HCT116 (cell line): ENCODE measurements around the gene PRKCZ. TPM values are rescaled to one million over a fixed set of nuclear protein-coding genes. Genes with fewer than 3 reads are reported as not detected.

ENCODE experiments used
- ATAC-seq: fragments of 200-7000 bp; cut with Tn5 transposase; 2 replicates; pipeline ENCODE4 v1.9.1; 2020; ENCODE audit warnings: mild to moderate bottlenecking, moderate library complexity
- BruUV-seq: library from RNA; stranded (reverse); fragments of 400-500 nt; replicated peaks from 2 replicates; lab custom pipeline; 2021; lab: Mats Ljungman, UMichigan
- CTCF ChIA-PET: fragments of 300-600 bp; sonication (Branson Sonifier 250); formaldehyde crosslinking; loops from one replicate; lab custom pipeline; 2021; ENCODE audit warnings: antibody characterized with exemption; lab: Charles Lee
- POLR2A ChIA-PET: fragments of 300-600, 350-600 bp; sonication (Branson Sonifier 250); formaldehyde crosslinking; loops from one replicate; lab custom pipeline; 2021; ENCODE audit warnings: antibody characterized with exemption; lab: Charles Lee
- RAD21 ChIA-PET, 2 experiments: fragments of 300-600 bp; sonication (Branson Sonifier 250); formaldehyde crosslinking; loops; one replicate each; lab custom pipeline; 2023; ENCODE audit warnings: low total read pairs in 2 of 2; ENCODE audit not compliant: uncharacterized antibody in 2 of 2, unreplicated experiment in 2 of 2, low non-redundant PET in 1 of 2; lab: Charles Lee
- DNase-seq: peaks from one replicate; pipeline ENCODE4 v3.0.0-alpha.2; 2010; ENCODE audit warnings: low read depth, low spot score
- H2AFZ ChIP-seq: fragments of 200-600 bp; shearing (Covaris generic), sonication (generic); 2 replicates; pipeline ENCODE4 v1.6.1; 2017; ENCODE audit warnings: low read depth, mixed run types, mixed read lengths, antibody characterized with exemption, low read length; ENCODE audit not compliant: poor library complexity, severe bottlenecking
- H3K27ac ChIP-seq: 2 replicates; pipeline ENCODE4 v1.5.1; 2012; ENCODE audit warnings: low read depth, low read length
- H3K27me3 ChIP-seq: fragments of 200-600 bp; sonication (generic); 2 replicates; pipeline ENCODE4 v1.6.1; 2016; ENCODE audit warnings: mixed run types, low read length, mixed read lengths; ENCODE audit not compliant: insufficient read depth
- H3K36me3 ChIP-seq, 2 experiments: fragments of 200-500 bp in 1 of 2; fragments of 200-600 bp in 1 of 2; sonication (Bioruptor generic) in 1 of 2; sonication (generic) in 1 of 2; 2 replicates each; pipeline versions ENCODE4 v1.5.1 to v1.6.1; 2014 to 2016; ENCODE audit warnings: low read length in 2 of 2, inconsistent platforms in 1 of 2, mixed read lengths in 1 of 2, mixed run types in 1 of 2; ENCODE audit not compliant: insufficient read depth in 2 of 2, control insufficient read depth in 1 of 2
- H3K4me1 ChIP-seq, 2 experiments: fragments of 200-600 bp in 1 of 2; sonication (generic) in 1 of 2; 2 replicates each; pipeline versions ENCODE4 v1.5.1 to v1.6.1; 2012 to 2017; ENCODE audit warnings: low read length in 2 of 2, inconsistent platforms in 1 of 2, mild to moderate bottlenecking in 1 of 2, mixed read lengths in 1 of 2, mixed run types in 1 of 2, moderate library complexity in 1 of 2; ENCODE audit not compliant: insufficient read depth in 2 of 2, control insufficient read depth in 1 of 2
- H3K4me2 ChIP-seq: fragments of 200-600 bp; sonication (generic); 2 replicates; pipeline ENCODE4 v1.6.1; 2017; ENCODE audit warnings: mixed run types, low read length, mixed read lengths
- H3K4me3 ChIP-seq, 2 experiments: fragments of 200-600 bp in 1 of 2; sonication (generic) in 1 of 2; replicated peaks in 1 of 2; 2 replicates each; pipeline ENCODE4 v1.5.1; 2011 to 2016; ENCODE audit warnings: low read length in 2 of 2, control low read depth in 1 of 2, low read depth in 1 of 2, mild to moderate bottlenecking in 1 of 2, mixed read lengths in 1 of 2, mixed run types in 1 of 2
- H3K79me2 ChIP-seq: fragments of 200-600 bp; sonication (generic); 2 replicates; pipeline ENCODE4 v1.6.1; 2017; ENCODE audit warnings: mild to moderate bottlenecking, mixed run types, low read length, moderate library complexity, mixed read lengths; ENCODE audit not compliant: insufficient read depth
- H3K9ac ChIP-seq: fragments of 200-600 bp; sonication (generic); 2 replicates; pipeline ENCODE4 v1.6.1; 2016; ENCODE audit warnings: low read length, mixed read lengths
- H3K9me2 ChIP-seq: fragments of 200-600 bp; sonication (generic), shearing (Covaris generic); 2 replicates; pipeline ENCODE4 v1.6.1; 2017; ENCODE audit warnings: mixed run types, mild to moderate bottlenecking, moderate library complexity; ENCODE audit not compliant: insufficient read depth
- H3K9me3 ChIP-seq, 2 experiments: fragments of 200-500 bp in 1 of 2; fragments of 200-600 bp in 1 of 2; sonication (Bioruptor generic) in 1 of 2; sonication (generic) in 1 of 2; 2 replicates each; pipeline ENCODE4 v1.6.1; 2014 to 2017; ENCODE audit warnings: low read length in 2 of 2, mixed read lengths in 2 of 2, inconsistent platforms in 1 of 2, low read depth in 1 of 2, mild to moderate bottlenecking in 1 of 2, mixed run types in 1 of 2, moderate library complexity in 1 of 2; ENCODE audit not compliant: control insufficient read depth in 1 of 2, insufficient read depth in 1 of 2
- H4K20me1 ChIP-seq: fragments of 200-600 bp; sonication (generic), shearing (Covaris generic); 2 replicates; pipeline ENCODE4 v1.6.1; 2017; ENCODE audit warnings: mixed run types, mild to moderate bottlenecking, moderate library complexity; ENCODE audit not compliant: insufficient read depth
- ATF3 ChIP-seq: IDR thresholded peaks from 2 replicates; pipeline ENCODE4 v1.6.1; 2012
- CBX3 ChIP-seq: IDR thresholded peaks from 2 replicates; pipeline ENCODE4 v1.6.1; 2012; ENCODE audit warnings: low read depth
- CEBPB ChIP-seq: IDR thresholded peaks from 2 replicates; pipeline ENCODE4 v1.6.1; 2012; ENCODE audit warnings: low read depth
- CTCF ChIP-seq, 3 experiments: fragments of 200-600 bp in 1 of 3; sonication (generic) in 1 of 3; IDR thresholded peaks in 2 of 3; conservative IDR thresholded peaks in 1 of 3; 2 replicates each; pipeline ENCODE4 v1.5.1; 2012 to 2017; ENCODE audit warnings: low read depth in 2 of 3, low read length in 2 of 3, antibody characterized with exemption in 1 of 3, borderline replicate concordance in 1 of 3, control low read depth in 1 of 3, mild to moderate bottlenecking in 1 of 3, mixed read lengths in 1 of 3, mixed run types in 1 of 3, moderate library complexity in 1 of 3; ENCODE audit not compliant: insufficient read depth in 1 of 3
- EGR1 ChIP-seq: IDR thresholded peaks from 2 replicates; pipeline ENCODE4 v1.6.1; 2012; ENCODE audit warnings: low read depth
- ELF1 ChIP-seq: IDR thresholded peaks from 2 replicates; pipeline ENCODE4 v1.6.1; 2012; ENCODE audit warnings: low read depth, borderline replicate concordance
- EZH2 ChIP-seq: fragments of 200-600 bp; sonication (generic); IDR thresholded peaks from 2 replicates; pipeline ENCODE4 v1.6.1; 2017; ENCODE audit warnings: antibody characterized with exemption, mixed run types
- EZH2phosphoT487 ChIP-seq: fragments of 200-600 bp; IDR thresholded peaks from 2 replicates; pipeline ENCODE4 v1.6.1; 2018; ENCODE audit warnings: antibody characterized with exemption, borderline replicate concordance
- FOSL1 ChIP-seq: IDR thresholded peaks from 2 replicates; pipeline ENCODE4 v1.6.1; 2012; ENCODE audit warnings: low read depth
- MAX ChIP-seq: IDR thresholded peaks from 2 replicates; pipeline ENCODE4 v1.6.1; 2012
- POLR2A ChIP-seq: IDR thresholded peaks from 2 replicates; pipeline ENCODE4 v1.7.0; 2011; ENCODE audit warnings: borderline replicate concordance; ENCODE audit not compliant: insufficient read depth, insufficient read length; ENCODE audit errors: extremely low read depth
- POLR2AphosphoS5 ChIP-seq: IDR thresholded peaks from 2 replicates; pipeline ENCODE4 v1.6.1; 2011; ENCODE audit warnings: mild to moderate bottlenecking, low read depth, low read length, moderate library complexity
- RAD21 ChIP-seq: IDR thresholded peaks from 2 replicates; pipeline ENCODE4 v1.6.1; 2012; ENCODE audit warnings: low read depth, mild to moderate bottlenecking
- SIN3A ChIP-seq: IDR thresholded peaks from 2 replicates; pipeline ENCODE4 v1.6.1; 2012; ENCODE audit warnings: low read depth
- SRF ChIP-seq: IDR thresholded peaks from 2 replicates; pipeline ENCODE4 v1.6.1; 2012; ENCODE audit warnings: low read depth
- TCF7L2 ChIP-seq: IDR thresholded peaks from 2 replicates; pipeline ENCODE4 v1.7.0; 2011; ENCODE audit warnings: borderline replicate concordance, inconsistent platforms; ENCODE audit not compliant: insufficient read depth, insufficient read length; ENCODE audit errors: extremely low read depth
- YY1 ChIP-seq: IDR thresholded peaks from 2 replicates; pipeline ENCODE4 v1.6.1; 2011; ENCODE audit warnings: low read length, low read depth, moderate library complexity, mild to moderate bottlenecking; ENCODE audit not compliant: insufficient replicate concordance; ENCODE audit errors: extremely low read depth
- ZNF274 ChIP-seq: fragments of 200-500 bp; sonication (Bioruptor generic); IDR thresholded peaks from 2 replicates; pipeline ENCODE4 v1.6.1; 2014; ENCODE audit warnings: mild to moderate bottlenecking, low read depth, low read length, inconsistent platforms
- intact Hi-C: fragments of 100-400 bp; cut with micrococcal nuclease; formaldehyde crosslinking; loops from 2 replicates; pipeline ENCODE4 v1.10.0; 2022
- total RNA-seq: library from RNA; stranded (reverse); gene quantifications from one replicate; pipeline ENCODE4 v1.2.1, GENCODE V29; 2021; ENCODE audit not compliant: unreplicated experiment

The PRKCZ gene
- total RNA-seq, 1 experiment from 2014 or later: 46.8 TPM

GRCh38 chr1:2109581-2110021 is 59.4 kb downstream of the PRKCZ start:
- no peak for TF ChIP-seq CBX3
- TF ChIP-seq EZH2phosphoT487: no peak
- H3K9me3 ChIP-seq: no peaks in the 10 kb centered on the region
- no peaks in the 10 kb centered on the region for H4K20me1 ChIP-seq
- ChIA-PET POLR2A (no interaction called here), RAD21 (no interaction called here), CTCF (interaction anchor here (1.1 to 1.3 kb wide), 2 partner anchors 9 to 64 kb away, joined by 3 to 8 read pairs; no protein-coding TSS in a partner anchor)
- no peaks in the 10 kb centered on the region for H3K27me3 ChIP-seq
- DNase-seq (no peak), ATAC-seq (no peak)
- H3K9me2 ChIP-seq: no peaks in the 10 kb centered on the region
- no TSS peak for BruUV-seq
- H3K9ac ChIP-seq: no peak overlapping the region
- H3K36me3 ChIP-seq: no peaks in the 10 kb centered on the region; a peak in 1 of 4 replicates
- H3K4me1 ChIP-seq: no peaks in the 10 kb centered on the region
- no peak overlapping the region for H3K4me3 ChIP-seq
- H3K27ac ChIP-seq: no peak overlapping the region
- no peak overlapping the region for H3K4me2 ChIP-seq
- intact Hi-C loops: no loop called here
- H3K79me2 ChIP-seq: no peaks in the 10 kb centered on the region
- H2AFZ ChIP-seq: no peak overlapping the region

- no peak overlapping the region for H3K4me3 ChIP-seq
- CTCF ChIA-PET: no interaction called here
- intact Hi-C loops: no loop called here
- H3K9me3 ChIP-seq: no peaks in the 10 kb centered on the region
- no TSS peak for BruUV-seq
- no peak overlapping the region for H3K4me2 ChIP-seq
- no peaks in the 10 kb centered on the region for H4K20me1 ChIP-seq
- TF ChIP-seq ELF1: no peak
- TF ChIP-seq CEBPB: no peak
- TF ChIP-seq SRF: no peak
- no peak for TF ChIP-seq MAX
- no peak for TF ChIP-seq CTCF (IDR thresholded peaks at IDR 0.05 in 2 of 3, conservative IDR thresholded peaks at IDR 0.05 in 1 of 3; ENCODE audit: borderline replicate concordance in 1 of 3, insufficient read depth in 1 of 3, low read depth in 2 of 3, low read length in 2 of 3)
- TF ChIP-seq EZH2phosphoT487: no peak
- TF ChIP-seq ATF3: no peak
- TF ChIP-seq RAD21: no peak
- no peak for TF ChIP-seq POLR2AphosphoS5
- TF ChIP-seq FOSL1: no peak
- no peak for TF ChIP-seq POLR2A
- TF ChIP-seq EZH2: no peak
- no peak for TF ChIP-seq CBX3
- TF ChIP-seq SIN3A: no peak
- TF ChIP-seq TCF7L2: no peak
- TF ChIP-seq ZNF274: no peak
- TF ChIP-seq YY1: no peak
- no peak for TF ChIP-seq EGR1
- RAD21 ChIA-PET: no interaction called here
- no peaks in the 10 kb centered on the region for H3K4me1 ChIP-seq
- no peaks in the 10 kb centered on the region; a peak in 1 of 4 replicates for H3K36me3 ChIP-seq
- DNase-seq (no peak), ATAC-seq (no peak)
- no peaks in the 10 kb centered on the region for H3K27me3 ChIP-seq
- no peaks in the 10 kb centered on the region for H3K9me2 ChIP-seq
- POLR2A ChIA-PET: no interaction called here
- no peaks in the 10 kb centered on the region for H3K79me2 ChIP-seq
- no peak overlapping the region for H2AFZ ChIP-seq
- H3K27ac ChIP-seq: no peak overlapping the region
- H3K9ac ChIP-seq: no peak overlapping the region
Measured at GRCh38 chr1:2110191-2110737, 60.1 kb downstream of the PRKCZ start.
